HL-60 (cell line): ENCODE results near the gene CD3G.

Experiments
- DNase-seq, 2 experiments: peaks; one replicate each; pipeline ENCODE4 v3.0.0-alpha.2; 2010 to 2020; ENCODE audit warnings: low read depth in 1 of 2, low spot score in 1 of 2
- H3K27ac ChIP-seq: fragments of 250-450 bp; sonication (Bioruptor Pico); replicated peaks from 2 replicates; pipeline ENCODE4 v1.5.1; 2020; ENCODE audit warnings: mild to moderate bottlenecking, moderate library complexity
- H3K27me3 ChIP-seq: fragments of 250-450 bp; sonication (Bioruptor Pico); 2 replicates; pipeline ENCODE4 v1.5.1; 2021; ENCODE audit warnings: mild to moderate bottlenecking, moderate library complexity; ENCODE audit not compliant: insufficient read depth, poor library complexity, severe bottlenecking
- H3K4me3 ChIP-seq: replicated peaks from 2 replicates; pipeline ENCODE4 v1.5.1; 2011; ENCODE audit warnings: mild to moderate bottlenecking, control low read depth, low read length; ENCODE audit not compliant: insufficient read depth
- GABPA ChIP-seq: IDR thresholded peaks from 2 replicates; pipeline ENCODE4 v1.6.1; 2012; ENCODE audit warnings: low read depth
- POLR2AphosphoS5 ChIP-seq: IDR thresholded peaks from 2 replicates; pipeline ENCODE4 v1.6.1; 2012; ENCODE audit warnings: low read depth
- SPI1 ChIP-seq: IDR thresholded peaks from 2 replicates; pipeline ENCODE4 v1.6.1; 2012; ENCODE audit warnings: low read depth, mild to moderate bottlenecking, borderline replicate concordance
- TF ChIP-seq, protein P1 (sequence below): IDR thresholded peaks from 2 replicates; pipeline ENCODE4 v1.6.1; 2012; ENCODE audit warnings: low read depth; ENCODE audit not compliant: insufficient replicate concordance
- TF ChIP-seq, protein P2 (sequence below): IDR thresholded peaks from one replicate; pipeline ENCODE4 v1.5.1; 2011; ENCODE audit warnings: low read length, control low read depth, inconsistent platforms; ENCODE audit not compliant: insufficient read depth

CD3G gene

DNA sequence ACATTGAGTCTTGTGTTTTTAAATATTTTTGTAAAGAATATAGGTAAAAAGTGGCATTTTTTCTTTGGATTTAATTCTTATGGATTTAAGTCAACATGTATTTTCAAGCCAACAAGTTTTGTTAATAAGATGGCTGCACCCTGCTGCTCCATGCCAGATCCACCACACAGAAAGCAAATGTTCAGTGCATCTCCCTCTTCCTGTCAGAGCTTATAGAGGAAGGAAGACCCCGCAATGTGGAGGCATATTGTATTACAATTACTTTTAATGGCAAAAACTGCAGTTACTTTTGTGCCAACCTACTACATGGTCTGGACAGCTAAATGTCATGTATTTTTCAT is 39.9 kb upstream of the CD3G start:
- Histone ChIP-seq H3K27ac (no peak overlapping the region), H3K4me3 (no peak overlapping the region), H3K27me3 (no peaks in the 10 kb centered on the region)
- TF ChIP-seq POLR2AphosphoS5 (no peak), GABPA (no peak), SPI1 (no peak)
- TF ChIP-seq, protein P1, sequence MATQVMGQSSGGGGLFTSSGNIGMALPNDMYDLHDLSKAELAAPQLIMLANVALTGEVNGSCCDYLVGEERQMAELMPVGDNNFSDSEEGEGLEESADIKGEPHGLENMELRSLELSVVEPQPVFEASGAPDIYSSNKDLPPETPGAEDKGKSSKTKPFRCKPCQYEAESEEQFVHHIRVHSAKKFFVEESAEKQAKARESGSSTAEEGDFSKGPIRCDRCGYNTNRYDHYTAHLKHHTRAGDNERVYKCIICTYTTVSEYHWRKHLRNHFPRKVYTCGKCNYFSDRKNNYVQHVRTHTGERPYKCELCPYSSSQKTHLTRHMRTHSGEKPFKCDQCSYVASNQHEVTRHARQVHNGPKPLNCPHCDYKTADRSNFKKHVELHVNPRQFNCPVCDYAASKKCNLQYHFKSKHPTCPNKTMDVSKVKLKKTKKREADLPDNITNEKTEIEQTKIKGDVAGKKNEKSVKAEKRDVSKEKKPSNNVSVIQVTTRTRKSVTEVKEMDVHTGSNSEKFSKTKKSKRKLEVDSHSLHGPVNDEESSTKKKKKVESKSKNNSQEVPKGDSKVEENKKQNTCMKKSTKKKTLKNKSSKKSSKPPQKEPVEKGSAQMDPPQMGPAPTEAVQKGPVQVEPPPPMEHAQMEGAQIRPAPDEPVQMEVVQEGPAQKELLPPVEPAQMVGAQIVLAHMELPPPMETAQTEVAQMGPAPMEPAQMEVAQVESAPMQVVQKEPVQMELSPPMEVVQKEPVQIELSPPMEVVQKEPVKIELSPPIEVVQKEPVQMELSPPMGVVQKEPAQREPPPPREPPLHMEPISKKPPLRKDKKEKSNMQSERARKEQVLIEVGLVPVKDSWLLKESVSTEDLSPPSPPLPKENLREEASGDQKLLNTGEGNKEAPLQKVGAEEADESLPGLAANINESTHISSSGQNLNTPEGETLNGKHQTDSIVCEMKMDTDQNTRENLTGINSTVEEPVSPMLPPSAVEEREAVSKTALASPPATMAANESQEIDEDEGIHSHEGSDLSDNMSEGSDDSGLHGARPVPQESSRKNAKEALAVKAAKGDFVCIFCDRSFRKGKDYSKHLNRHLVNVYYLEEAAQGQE: no peak
- TF ChIP-seq, protein P2, sequence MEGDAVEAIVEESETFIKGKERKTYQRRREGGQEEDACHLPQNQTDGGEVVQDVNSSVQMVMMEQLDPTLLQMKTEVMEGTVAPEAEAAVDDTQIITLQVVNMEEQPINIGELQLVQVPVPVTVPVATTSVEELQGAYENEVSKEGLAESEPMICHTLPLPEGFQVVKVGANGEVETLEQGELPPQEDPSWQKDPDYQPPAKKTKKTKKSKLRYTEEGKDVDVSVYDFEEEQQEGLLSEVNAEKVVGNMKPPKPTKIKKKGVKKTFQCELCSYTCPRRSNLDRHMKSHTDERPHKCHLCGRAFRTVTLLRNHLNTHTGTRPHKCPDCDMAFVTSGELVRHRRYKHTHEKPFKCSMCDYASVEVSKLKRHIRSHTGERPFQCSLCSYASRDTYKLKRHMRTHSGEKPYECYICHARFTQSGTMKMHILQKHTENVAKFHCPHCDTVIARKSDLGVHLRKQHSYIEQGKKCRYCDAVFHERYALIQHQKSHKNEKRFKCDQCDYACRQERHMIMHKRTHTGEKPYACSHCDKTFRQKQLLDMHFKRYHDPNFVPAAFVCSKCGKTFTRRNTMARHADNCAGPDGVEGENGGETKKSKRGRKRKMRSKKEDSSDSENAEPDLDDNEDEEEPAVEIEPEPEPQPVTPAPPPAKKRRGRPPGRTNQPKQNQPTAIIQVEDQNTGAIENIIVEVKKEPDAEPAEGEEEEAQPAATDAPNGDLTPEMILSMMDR: no peak
- no peak for DNase-seq

DNA sequence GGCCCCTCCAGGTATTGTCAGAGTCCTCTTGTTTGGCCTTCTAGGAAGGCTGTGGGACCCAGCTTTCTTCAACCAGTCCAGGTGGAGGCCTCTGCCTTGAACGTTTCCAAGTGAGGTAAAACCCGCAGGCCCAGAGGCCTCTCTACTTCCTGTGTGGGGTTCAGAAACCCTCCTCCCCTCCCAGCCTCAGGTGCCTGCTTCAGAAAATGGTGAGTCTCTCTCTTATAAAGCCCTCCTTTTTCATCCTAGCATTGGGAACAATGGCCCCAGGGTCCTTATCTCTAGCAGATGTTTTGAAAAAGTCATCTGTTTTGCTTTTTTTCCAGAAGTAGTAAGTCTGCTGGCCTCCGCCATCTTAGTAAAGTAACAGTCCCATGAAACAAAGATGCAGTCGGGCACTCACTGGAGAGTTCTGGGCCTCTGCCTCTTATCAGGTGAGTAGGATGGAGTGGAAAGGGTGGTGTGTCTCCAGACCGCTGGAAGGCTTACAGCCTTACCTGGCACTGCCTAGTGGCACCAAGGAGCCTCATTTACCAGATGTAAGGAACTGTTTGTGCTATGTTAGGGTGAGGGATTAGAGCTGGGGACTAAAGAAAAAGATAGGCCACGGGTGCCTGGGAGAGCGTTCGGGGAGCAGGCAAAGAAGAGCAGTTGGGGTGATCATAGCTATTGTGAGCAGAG is 39.4 kb upstream of the CD3G start, which contains the start of gene CD3E:
CD3E (plus strand) TSS at position 163 of the 681 bp plus-strand sequence; CDS start at position 386, 223 bp downstream.
- H3K4me3 ChIP-seq: no peak within 1 kb of the TSS
- no peaks in the 10 kb centered on the region for H3K27me3 ChIP-seq
- peak in 1 of 2 experiments; percentile 13 for DNase-seq
- TF ChIP-seq GABPA (no peak), POLR2AphosphoS5 (no peak), SPI1 (no peak)
- TF ChIP-seq, protein P1: no peak
- TF ChIP-seq, protein P2: no peak
- no peak within 1 kb of the TSS for H3K27ac ChIP-seq

DNA sequence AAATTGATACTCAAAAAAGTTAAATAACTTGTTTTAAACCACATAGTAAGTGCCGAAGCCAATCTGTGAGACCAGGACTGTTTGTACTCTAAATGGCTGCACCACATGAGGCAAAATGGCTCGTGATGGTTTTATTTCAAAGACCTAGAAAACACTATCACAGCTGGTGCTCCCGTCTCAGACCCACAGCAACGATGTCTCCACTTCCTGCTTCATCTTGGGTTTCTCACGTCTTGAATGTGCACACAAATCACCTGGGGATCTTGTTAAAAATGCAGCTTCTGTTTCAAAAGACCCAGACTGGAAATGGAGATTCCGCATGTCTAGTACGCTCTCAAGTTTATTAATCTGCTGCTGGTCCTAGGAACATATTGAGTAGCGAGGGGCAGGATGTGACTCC is 38.4 kb upstream of the CD3G start:
- TF ChIP-seq POLR2AphosphoS5 (no peak), GABPA (no peak), SPI1 (no peak)
- TF ChIP-seq, protein P2: no peak
- TF ChIP-seq, protein P1: no peak
- Histone ChIP-seq H3K27me3 (no peaks in the 10 kb centered on the region), H3K27ac (no peak overlapping the region), H3K4me3 (no peak overlapping the region)
- no peak for DNase-seq
